ENCODE measurements around the gene SDC4.

Gene SDC4, protein sequence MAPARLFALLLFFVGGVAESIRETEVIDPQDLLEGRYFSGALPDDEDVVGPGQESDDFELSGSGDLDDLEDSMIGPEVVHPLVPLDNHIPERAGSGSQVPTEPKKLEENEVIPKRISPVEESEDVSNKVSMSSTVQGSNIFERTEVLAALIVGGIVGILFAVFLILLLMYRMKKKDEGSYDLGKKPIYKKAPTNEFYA

DNA sequence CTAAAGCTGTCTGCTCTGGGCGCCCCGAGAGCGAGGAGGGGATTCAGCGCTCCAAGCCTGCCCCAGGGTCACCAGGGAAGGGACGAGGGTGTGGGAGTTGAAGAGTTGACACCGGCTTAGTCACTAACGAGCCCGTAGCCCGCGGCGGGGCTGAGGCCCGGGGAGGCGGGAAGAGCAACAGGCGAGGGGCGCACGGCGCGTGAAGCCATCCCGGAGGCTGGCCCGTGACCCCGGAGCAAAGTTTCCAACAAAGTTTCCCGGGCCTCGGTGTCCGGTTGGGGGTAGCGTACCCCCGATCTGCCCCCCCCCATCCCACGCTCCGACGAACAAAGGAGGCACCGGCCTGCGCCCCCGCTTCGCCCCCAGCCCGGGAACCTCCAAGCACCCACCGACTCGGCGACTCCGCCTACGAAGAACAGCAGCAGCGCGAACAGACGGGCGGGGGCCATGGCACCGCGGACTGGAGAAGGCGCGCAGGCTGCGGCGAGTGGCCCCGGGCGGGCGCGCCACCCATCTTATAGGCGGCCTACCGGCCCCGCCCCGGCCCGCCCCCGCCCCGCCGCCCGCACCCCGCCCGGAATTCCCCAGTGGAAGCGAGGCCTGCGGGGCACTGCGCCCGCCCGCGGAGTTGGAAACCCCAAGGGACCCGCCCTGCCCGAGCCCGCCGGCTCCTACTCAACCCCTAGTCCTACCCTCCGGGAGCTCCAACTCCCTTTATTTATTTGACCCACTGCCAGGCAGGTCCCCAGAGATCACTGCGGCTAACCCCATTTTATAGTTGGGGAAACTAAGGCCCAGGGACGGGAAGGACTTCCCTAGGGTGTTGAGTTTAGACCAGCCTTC, at the start of gene SDC4:
TSS of gene SDC4 (minus strand) at position 489 of the 843 bp plus-strand sequence. CDS start at position 449, 40 bp downstream.
- no peak for FAIRE-seq

DNA sequence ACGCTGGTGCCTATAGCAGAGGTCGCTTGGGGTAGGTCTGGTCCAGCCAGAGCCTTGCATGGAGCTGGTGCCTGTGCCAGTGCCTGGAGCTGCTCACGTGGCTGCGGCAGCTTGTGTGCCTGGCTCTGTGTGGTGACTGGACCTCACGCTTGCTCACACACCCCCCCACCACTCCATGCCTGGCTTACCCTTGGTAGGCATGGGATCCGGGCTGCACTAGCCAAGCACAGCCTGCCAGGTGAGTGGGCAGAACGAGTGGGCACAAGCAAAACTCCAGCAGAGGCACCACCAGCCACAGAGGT, 46.8 kb upstream of the SDC4 start:
- FAIRE-seq: no peak

DNA sequence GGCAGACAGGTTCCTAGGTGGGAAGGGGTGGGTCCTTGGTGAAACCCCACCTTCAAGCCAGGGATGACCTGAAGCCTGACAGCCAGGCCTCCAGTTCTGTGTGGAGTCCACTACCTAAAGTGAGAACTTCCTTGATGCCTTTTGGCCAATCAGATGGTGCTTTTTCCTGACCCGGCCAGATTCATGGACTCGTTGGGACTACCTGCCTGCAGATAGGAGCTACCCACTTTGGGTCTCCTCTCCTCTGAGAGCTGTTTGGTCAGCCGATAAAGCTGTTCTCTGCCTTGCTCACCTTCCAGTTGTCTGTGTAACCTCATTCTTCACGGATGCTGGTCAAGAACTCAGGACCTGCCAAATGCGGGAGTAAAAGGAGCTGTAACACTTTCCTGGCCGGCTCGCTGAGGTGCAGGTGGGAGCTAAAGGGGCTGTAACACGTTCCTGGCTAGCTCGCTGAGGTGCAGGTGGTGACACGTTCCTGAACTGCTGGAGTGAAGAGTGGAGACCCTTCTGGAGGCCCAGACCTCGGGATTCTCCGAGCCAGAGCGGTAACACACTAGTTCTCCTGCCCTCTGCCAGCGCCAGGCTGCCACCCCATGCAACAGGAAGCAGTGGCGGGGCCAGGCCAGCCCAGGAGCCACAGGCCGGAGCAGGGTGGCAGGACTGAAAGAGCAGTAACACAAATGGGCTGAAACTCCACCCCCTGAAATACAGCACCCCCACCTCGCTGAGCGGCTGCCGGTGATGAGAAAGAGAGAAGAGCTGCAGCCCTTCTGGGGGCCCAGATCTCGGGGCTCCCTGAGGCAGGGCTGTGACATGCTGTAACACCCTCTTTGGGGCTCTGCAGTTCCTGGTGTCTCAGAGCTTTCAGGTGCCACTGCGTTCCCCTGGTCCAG, 46.2 kb upstream of the SDC4 start:
- FAIRE-seq: no peak

DNA sequence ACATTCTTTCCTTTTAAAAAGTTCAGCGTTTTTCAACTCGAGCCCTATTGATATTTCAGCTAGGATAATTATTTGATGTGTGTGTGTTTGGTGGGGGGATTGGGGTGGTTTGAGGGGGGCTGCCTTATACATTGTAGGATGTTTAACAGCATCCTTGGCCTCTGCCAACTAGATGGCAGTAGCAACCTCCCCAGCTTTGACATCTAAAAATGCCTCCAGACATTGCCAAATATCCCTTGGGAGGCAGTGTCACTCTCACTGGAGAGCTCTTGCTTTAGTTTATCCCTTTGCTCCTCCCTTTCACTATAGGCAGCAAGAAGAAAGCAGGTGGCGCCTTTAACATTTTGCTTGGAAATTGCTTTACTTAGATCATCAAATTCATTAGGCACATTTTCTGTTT, 44.5 kb upstream of the SDC4 start:
- no peak for FAIRE-seq

DNA sequence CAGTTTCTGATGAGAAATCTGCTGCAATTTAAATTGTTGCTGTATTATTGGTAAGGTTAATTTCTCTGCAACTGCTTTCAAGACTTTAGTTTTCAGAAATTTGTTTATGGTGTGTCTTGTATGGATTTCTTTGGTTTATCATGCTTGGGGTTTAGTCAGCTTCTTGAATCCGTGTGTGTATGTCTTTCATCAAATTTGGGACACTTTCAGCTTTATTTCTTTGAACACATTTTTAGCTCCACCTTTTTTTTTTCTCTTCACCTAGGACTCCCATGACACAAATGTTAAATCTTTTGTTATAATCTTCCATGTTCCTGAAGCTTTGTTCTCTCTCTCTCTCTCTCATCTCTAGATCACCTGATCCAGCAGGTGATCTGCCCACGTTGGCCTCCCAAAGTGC, 43.3 kb upstream of the SDC4 start:
- FAIRE-seq: no peak

DNA sequence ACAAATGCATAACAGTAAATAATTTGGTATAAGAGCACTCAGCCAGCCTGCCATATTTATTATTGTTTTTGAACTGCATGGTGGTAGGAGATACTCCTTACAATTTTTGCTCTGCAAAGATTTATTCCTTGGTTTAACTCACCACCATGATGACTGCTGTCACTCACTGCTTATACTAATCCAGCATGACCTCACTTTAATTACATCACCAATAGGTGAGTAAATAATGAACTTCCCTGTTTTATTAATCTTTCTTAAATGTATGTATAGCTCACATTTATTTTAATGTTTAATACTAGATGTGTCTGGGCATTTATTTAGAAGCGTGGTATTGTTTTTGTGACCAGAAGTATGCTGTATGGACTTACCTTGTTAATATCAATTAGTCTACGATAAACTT, 42.7 kb upstream of the SDC4 start:
- FAIRE-seq: no peak

DNA sequence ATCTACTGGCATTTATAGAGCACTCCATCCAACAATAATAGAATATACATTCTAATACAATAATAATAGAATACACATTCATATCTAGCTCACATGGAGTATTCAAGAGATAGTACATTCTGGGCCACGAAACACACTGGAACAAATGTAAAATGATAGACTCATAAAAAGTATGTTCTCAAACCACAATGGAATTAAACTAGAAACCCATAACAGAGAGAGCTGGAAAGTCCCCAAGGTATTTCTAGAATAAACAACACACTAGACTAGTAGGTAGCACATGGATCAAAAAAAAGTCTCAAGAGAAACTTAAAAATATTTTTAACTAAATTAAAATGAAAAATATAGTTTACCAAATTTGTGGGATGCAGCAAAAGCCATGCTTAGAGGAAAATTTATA, 39.0 kb upstream of the SDC4 start:
- no peak for FAIRE-seq

DNA sequence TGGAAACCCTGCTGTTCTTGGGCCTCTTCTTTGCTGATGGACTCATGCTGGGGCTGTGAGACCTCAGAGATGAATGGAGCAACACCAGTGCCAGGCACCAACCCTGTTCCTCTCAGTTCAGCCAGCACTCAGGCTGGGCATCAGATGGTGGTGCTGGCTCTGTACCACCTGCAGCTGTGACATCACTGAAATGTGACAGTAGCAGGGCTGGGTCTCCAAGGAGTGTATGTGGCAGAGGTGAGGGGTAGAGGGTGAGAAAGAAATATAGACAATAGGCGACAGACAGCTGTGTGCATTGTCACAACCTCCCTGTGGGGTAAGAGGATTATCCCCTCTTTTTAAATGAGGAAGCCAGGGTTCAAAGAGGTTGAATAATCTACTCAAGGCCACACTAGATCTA, 30.0 kb upstream of the SDC4 start, which contains the start of gene TP53TG5:
TSS of gene TP53TG5 (minus strand) at position 135 of the 400 bp plus-strand sequence. CDS start at position 46, 89 bp downstream.
- FAIRE-seq: no peak

DNA sequence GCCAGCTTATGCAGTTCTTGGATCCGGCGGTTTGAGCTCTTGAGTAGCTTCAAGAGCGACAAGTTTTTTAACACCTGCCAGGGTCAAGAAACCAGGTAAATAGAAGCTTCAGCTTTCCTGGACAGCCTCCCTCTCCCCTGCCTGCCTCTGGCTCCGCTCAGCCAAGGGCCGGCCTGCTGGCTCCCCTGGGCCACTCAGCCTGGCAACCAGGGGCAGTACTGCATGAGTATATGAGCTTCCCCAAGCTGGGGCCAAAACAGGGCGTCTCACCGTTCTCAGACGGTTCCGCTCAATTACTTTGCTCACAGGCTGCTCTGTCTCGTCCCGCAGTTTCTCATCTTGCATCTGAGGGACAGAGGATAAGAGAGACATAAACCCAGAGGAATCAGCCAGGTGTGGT, 29.0 kb upstream of the SDC4 start:
- no peak for FAIRE-seq

DNA sequence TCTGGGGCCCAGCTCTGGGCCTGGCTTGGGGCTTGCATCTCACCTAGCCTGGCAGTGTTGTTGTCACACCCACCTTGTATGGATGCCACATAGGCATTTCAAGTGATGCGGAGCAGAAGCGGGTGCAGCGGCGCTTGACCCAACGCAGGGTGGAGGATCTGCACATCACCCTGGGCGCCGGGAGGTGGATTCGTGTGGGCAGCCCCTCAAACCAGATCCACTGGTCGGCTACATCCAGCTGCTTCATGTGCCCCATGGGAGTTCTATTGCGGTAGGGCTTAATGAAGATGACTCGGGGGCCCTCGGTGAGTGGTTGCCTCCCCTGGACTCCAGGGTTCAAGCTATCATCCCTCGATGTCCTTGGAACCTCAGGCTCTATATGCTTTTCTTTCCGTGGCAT, 26.7 kb upstream of the SDC4 start:
- FAIRE-seq: no peak

DNA sequence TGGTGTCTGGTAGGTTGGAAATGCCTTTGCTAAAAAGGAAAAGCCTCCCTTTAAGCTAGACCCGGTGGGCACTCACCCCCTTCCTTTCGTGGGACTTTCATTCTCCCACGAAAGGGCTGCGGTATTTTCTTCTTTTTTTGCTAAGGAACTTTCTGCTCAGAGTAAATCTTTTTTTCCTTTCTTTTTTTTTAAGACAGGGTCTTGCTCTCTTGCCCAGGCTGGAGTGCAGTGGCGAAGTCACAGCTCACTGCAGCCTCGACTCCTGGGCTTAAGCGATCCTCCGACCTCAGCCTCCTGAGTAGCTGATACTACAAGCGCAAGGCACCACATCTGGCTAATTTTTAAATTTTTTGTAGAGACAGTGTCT, 25.9 kb upstream of the SDC4 start:
- no peak for FAIRE-seq

DNA sequence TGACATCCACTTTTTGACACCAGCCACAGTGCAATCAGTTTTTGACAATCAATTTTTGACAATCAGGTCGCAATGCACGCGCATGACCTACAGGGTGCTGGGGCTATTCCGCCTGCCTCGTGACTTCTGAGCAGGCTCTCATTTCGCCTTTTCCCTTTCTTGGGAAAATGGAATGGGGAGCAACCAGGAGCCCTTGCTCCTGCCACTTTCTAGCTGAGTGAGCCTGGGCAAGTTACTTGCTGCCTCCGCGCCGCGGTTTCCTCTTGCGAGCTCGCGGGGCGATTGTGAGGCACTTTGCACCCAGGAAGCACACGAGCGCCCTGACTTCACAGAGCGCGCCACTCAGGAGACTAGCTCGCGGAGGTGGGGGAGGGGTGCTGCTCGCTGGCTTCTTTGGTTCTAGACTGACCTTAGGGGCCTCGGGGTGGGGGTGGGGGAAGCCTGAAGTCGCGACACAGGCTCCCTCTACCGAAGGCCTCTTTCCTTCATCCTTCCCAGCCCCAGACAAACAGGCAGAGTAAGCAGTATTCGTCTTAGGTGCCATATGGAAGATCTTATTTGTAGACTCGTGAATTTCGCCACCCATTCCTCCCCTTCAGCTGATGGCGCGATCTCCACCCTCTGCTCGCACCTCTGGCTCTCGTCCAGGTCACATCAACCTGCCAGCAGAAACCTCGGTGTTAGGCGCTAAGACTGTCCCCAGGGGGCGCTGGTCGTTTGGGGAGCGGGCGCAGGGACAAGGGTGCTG, 25.3 kb upstream of the SDC4 start:
- FAIRE-seq: no peak

DNA sequence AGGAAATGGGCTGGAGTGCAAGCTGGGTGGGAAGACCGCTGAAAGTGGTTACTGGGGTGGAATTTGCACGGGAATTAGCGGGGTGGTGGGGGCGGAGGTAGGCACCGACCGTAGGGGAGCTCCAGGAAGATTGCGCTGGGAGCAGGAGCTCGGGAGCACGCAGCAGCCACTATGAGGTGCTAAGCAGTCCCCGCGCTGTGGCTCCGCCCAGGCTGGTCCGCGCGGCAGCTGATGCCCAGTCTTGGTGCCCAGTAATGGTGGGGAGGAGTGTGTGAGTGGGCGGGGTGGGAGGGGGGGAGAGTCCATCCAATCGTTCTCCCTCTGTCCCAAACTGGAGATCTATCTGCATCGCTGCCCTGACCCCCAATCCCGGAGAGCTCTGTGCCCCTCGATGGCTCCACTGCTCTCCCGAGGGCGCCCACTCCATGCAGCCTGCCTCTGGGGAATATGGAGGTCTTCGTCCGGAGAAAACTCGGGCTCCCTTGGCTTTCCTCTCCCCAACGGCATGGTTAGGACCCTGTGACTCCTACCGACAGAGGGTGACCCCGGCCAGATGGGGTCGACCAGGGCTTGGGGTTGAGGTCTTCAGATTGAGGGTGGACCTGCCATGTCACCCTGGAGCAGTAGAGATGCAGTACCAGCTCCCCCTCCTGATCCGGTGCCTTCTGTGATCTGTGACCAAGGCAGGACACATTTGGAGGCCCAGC, 24.6 kb upstream of the SDC4 start:
- FAIRE-seq: no peak

DNA sequence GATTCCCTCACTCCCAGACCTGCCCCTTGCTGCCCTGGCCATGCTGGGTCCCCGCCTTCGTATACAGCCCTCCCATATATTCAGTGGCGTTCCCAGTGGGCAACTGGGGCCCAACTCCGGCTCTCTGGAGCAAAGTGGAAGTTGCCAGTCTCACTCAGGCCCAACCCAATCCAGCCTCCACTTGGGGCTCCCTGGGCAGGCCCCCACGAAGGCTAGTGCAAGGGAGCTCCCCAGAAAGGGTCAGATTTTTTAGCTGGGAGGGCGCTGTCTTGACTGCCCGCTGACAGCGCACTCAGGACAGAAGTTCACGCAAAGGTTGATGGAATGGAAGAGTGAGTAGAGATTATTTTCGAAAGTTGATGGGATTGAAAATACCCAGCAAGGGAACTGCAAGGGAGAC, 24.0 kb upstream of the SDC4 start:
- FAIRE-seq: no peak

DNA sequence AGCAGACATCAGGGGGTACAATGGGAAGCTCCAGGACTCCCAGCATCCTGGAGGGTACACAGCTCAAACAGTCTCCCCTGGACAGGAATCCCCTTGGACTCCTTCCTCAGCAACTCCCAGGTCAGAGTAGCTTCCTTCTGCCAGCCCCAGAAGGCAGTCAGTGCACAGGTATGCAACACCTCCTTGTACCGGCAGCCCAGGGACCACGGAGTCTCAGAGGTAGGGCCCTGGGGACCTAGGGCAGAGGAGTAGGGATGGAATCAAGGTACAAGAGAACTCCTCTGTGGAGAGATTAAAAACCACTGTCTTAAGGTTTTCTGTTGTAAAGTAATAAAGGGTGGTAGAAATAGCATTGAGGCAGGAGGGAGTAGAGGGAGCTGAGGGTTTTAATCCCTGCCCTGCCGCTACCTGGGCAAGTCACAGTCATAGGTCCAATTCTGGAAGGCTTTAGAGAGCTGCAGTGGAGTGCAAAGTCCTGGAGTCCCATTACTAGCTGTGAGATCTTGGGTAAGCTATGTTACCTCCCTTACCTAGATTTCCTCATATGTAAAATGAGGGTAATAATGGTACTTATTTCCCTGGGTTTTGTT, 22.4 kb upstream of the SDC4 start:
- no peak for FAIRE-seq

DNA sequence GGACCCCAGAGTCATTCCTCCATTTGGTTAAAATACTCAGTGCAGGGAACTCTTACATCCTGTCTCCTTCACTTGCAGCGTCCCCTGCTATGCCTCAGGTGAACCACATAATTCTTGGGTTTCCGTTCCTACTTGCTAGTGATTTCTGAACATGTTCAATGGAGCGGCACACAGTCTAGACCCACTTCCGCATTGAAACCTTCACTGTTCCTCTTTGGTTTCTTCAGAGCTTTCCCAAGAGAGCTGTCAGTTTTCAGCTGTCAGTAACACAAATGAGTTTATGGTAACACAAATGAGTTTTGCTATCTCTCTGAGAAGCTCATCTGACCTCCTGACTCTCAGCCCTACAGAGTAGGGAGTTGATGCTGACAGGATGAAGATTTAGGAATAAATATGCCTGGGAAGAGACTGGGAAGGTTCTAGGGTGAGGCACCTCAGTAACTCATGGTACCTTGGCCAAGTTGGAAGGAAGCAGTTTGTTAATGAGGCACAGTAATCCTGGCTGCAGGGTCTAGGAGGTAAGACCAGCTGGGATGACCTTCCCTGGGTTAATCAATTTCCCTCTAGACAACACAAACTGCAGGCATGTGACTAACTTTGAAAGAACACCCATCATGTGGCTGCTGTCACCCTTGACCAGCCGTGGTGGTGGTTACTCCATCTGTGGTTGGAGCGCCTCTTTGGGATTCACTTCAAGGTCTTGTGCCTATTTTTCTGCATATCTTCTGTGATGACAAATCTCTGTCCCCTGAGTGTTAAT, 20.2 kb upstream of the SDC4 start:
- FAIRE-seq: no peak

DNA sequence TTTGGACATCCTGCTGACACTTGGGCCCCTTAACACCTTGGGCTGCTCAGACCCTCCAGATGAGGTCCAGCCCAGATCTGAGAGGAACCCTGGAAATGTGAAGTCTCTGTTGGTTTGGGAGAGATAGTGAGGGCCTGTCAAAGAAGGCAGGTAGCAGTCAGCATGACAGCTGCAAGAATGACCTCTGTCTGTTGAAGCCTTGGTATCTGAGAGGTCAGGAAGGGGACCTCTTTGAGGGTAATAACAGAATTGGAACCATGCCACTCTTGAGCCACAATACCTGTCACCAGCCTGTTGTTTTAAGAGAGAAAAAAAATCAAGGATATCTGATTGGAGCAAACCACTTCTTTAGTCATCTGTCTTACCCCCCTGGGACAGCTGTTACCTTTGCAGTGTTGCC, 18.9 kb upstream of the SDC4 start:
- FAIRE-seq: no peak

DNA sequence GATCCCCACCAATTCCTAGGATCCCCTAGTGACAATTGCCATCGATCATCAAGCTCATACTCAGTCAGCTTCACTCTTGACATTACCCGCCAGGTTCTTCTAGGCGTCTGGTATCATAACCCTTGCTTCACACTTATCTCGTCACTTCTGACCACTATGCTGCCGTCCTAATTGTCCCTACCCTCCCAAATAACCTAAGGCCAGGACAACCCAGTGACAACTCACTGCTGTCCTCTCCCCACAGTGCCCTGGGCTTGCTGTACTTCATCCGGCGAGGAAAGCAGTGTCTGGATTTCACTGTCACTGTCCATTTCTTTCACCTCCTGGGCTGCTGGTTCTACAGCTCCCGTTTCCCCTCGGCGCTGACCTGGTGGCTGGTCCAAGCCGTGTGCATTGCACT, 18.4 kb upstream of the SDC4 start:
- FAIRE-seq: no peak

DNA sequence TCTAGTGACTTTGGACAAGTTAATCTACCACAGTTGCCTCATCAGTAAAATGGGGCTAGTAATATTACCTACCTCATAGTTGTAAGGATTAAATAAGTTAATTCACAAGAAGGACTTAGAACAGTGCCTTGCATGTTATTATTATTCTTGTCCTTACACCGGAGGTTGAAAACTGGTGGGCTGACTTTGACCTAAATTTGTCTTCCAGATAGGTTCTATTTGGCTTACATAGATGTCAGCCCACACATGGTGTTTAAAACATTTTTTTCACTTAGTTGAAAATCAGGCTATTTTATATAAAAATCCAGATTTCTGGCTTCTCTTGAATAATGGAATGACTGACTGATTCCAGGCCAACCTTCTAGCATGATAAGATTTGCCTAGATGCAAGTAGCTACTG, 18.0 kb upstream of the SDC4 start:
- no peak for FAIRE-seq

DNA sequence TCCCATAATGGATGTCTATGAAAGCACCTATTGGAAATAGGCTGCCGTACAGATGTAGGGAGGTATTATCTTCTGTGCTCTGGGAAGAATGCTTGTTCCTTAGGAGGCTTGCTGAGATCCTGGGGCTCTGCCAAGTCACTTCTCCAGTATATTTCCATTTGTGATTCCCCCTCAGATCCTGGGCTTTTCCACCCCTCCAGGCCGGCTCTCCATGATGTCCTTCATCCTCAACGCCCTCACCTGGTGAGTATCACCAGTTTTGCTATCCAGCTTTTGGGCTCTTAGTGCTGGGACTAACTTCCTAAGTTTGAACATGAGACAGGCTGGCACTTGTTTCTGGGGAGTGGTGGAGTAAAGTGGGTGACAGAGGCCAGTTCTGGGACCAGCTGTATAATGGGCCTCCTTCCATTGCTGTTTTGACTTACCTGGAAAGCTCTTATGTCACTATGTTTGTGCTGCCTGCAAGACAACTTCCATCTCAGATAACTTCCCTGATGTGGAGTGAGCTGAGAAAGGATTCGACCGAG, 17.3 kb upstream of the SDC4 start:
- no peak for FAIRE-seq
